Fibroblast of villous mesenchyme (primary cell): ENCODE measurements around the gene HSPA13. TPM values are rescaled to one million over a fixed set of nuclear protein-coding genes. Genes with fewer than 3 reads are reported as not detected.

Source experiments
- DNase-seq: peaks from one replicate; pipeline ENCODE4 v3.0.0-alpha.2; 2010; ENCODE audit warnings: low read depth
- H3K4me3 ChIP-seq: 2 replicates; pipeline ENCODE4 v1.5.1; 2011; ENCODE audit warnings: low read depth, mild to moderate bottlenecking, low read length
- CTCF ChIP-seq: IDR thresholded peaks from 2 replicates; pipeline ENCODE4 v1.5.1; 2012; ENCODE audit warnings: low read depth, mild to moderate bottlenecking, low read length; ENCODE audit not compliant: insufficient read depth
- total RNA-seq: library from RNA; depleted of rRNA; stranded (reverse); fragments of >200 nt; gene quantifications from 2 replicates; pipeline ENCODE4 v1.2.3, GENCODE V29; 2012

Gene HSPA13
- total RNA-seq, 1 donor, result 84.2 TPM

DNA sequence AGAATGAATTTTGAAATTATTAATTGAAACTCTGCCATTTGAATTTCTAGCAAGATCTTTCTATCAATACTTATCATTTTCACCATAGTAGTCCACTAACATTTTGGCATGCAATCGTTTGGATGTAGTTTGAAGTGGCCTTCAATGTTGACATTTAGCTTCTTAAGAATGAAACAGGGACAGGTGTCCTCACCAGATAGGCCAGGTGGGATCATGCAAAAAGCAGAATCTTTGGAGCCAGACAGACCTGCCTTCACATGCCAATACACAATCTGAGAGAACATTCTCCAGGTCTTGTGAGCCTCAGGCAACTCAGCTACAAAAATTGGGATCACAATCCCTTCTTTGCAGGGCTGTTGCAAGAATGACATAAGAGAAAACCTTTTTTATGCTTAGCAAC lies 18.3 kb upstream of the HSPA13 start:
- H3K4me3 ChIP-seq, result no peak overlapping the region
- TF ChIP-seq CTCF, result no peak
- no peak for DNase-seq

DNA sequence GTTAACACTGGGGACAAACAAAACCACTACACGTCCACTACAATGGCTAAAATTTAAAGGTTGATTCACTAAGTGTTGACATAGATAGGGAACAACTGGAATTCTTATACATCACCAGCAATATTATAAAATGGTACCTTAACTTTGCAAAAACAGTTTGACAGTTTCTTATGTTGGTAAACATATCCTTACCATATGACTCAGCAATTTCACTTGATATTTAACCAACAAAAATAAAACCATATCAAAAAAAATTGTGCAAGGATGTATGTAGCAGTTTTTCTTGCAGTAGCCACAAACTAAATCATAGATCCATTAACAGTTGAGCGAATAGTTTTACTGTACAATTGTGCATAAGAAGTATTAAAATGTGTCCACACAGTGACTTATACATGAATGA lies 5.3 kb upstream of the HSPA13 start:
- DNase-seq, result no peak
- no peak for TF ChIP-seq CTCF
- H3K4me3 ChIP-seq, result no peak overlapping the region

DNA sequence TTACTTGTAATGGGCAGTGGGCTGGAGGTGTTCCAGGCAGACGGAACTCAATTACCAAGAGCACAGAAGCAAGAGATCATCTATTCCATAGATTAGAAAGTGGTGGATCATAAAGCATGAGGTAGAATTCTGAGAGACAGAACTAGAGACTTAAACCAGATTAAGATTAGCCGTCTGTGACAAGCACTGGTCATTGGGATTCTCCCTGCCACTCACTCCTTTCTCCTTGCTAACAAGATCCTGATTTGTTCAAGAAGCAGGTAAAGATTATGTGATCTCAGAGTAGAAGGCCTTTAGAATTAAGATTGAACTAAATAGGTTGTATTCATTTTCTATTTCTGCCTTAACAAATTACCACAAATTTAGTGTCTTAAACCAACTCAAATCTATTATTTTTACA lies 1.5 kb upstream of the HSPA13 start:
- no peak overlapping the region for H3K4me3 ChIP-seq
- DNase-seq, result no peak
- TF ChIP-seq CTCF, result no peak

GRCh38 chr21:14383596-14384180 lies 742 bp upstream of the HSPA13 start:
- no peak for TF ChIP-seq CTCF
- DNase-seq, result no peak
- H3K4me3 ChIP-seq, result peak overlapping the region; percentile 99

GRCh38 chr21:14382486-14382834 lies 486 bp downstream of the HSPA13 start:
- peak overlapping the region; percentile 99 for H3K4me3 ChIP-seq
- no peak for TF ChIP-seq CTCF
- peak; percentile 41 for DNase-seq

- no peak for DNase-seq
- no peak for TF ChIP-seq CTCF
- no peak overlapping the region for H3K4me3 ChIP-seq
Measured at GRCh38 chr21:14376854-14377253, 6.1 kb downstream of the HSPA13 start.

- H3K4me3 ChIP-seq, result no peak overlapping the region
- no peak for TF ChIP-seq CTCF
- DNase-seq, result no peak
Measured at GRCh38 chr21:14366998-14367397, 15.9 kb downstream of the HSPA13 start.
